Measurements from ENCODE around the gene DUSP16. TPM values are rescaled to one million over a fixed set of nuclear protein-coding genes. Genes with fewer than 3 reads are reported as not detected.

DUSP16 gene
- polyA plus RNA-seq, 2 donors = 6.3 to 9.2 TPM

DNA sequence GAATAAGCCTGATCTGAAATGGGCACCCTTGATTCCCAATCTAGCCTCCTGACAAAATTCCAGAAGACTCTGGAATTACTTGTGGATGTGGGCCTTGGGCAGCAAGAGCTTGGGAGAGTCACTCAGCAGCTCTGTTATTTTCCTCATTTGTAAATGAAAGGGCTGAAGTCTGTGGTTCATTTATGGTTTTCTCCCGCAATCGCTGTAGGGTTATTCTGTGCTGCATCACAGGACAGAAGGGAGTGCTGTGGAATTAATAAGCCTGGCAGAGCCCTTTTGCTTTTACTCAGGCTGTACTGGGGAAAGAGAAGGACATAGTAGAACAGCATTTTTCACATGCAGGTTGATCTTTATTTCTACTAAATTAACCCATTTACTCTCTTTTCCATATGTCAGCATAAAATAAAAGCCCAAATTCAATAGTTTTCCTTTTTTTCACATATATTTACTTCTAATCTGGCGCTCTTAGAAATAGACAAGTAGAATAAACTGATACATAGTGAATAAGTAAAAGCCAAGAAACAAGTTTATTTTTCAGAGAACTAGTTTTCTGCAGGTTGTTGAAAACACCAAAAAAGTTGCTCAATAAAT lies 49.2 kb downstream of the DUSP16 start:
- WGBS, 2 donors = 83 to 94% methylated on average over 3 of the region's 3 CpGs
- no peak overlapping the region for H3K4me3 ChIP-seq (ENCODE audit: low read depth in 1 of 2, low read length in 2 of 2)

DNA sequence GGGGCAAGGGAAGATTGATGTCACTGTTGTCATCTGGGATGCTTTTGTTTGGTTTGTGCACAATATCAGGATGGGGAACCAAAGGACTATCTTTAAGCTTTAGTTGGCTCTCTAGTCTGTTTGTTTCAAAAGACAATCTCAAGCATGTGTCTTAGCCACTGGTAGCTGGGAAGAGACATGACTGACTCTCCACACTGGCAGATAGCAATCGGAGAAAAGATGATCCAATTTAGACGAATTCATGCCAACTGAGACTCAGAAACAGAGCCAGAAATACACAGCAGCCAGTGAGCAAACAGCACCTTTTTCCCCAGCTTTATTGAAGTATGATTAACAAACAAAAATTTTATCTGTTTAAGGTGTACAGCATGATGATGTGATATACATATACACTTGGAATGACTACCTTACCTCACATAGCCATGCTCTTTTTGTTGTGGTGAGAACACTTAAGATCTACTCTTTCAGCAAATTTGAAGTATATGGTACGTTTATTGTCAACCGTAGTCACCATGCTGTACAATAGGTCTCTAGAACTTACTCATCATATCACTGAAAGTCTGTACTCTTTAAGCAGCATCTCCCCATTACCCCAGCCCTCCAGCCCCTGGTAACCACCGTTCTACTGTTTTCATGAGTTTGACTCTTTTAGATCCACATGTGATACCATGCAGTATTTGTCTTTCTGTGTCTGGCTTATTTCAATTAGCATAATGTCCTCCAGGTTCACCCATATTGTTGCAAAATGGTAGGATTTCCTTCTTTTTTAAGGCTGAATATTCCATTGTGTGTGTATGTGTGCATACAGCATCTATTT lies 50.6 kb downstream of the DUSP16 start:
- Histone ChIP-seq H3K36me3 (ENCODE audit: control insufficient read depth in 2 of 2, insufficient read depth in 2 of 2, low read length in 1 of 2) (no peaks in the 10 kb centered on the region), H3K27ac (ENCODE audit: low read depth in 2 of 2, low read length in 1 of 2) (no peak overlapping the region), H3K9me3 (ENCODE audit: control insufficient read depth in 2 of 2, insufficient read depth in 1 of 2, low read depth in 1 of 2, low read length in 1 of 2) (no peaks in the 10 kb centered on the region), H3K4me3 (ENCODE audit: low read depth in 1 of 2, low read length in 2 of 2) (no peak overlapping the region), H3K4me1 (ENCODE audit: control insufficient read depth in 2 of 2, insufficient read depth in 2 of 2, low read length in 1 of 2) (no peaks in the 10 kb centered on the region), H3K27me3 (ENCODE audit: control insufficient read depth in 1 of 2, insufficient read depth in 2 of 2, low read length in 2 of 2) (no peaks in the 10 kb centered on the region)
- WGBS, 2 donors = 75 to 78% methylated on average over 5 of the region's 5 CpGs

More for the DNA sequence above, 49.2 kb downstream of the DUSP16 start:
- Histone ChIP-seq H3K27ac (ENCODE audit: low read depth in 2 of 2, low read length in 1 of 2) (no peak overlapping the region), H3K4me1 (ENCODE audit: control insufficient read depth in 2 of 2, insufficient read depth in 2 of 2, low read length in 1 of 2) (no peaks in the 10 kb centered on the region), H3K27me3 (ENCODE audit: control insufficient read depth in 1 of 2, insufficient read depth in 2 of 2, low read length in 2 of 2) (no peaks in the 10 kb centered on the region), H3K36me3 (ENCODE audit: control insufficient read depth in 2 of 2, insufficient read depth in 2 of 2, low read length in 1 of 2) (peaks cover 0 to 3% of the 10 kb centered on the region in 2 donors), H3K9me3 (ENCODE audit: control insufficient read depth in 2 of 2, insufficient read depth in 1 of 2, low read depth in 1 of 2, low read length in 1 of 2) (no peaks in the 10 kb centered on the region)

DNA sequence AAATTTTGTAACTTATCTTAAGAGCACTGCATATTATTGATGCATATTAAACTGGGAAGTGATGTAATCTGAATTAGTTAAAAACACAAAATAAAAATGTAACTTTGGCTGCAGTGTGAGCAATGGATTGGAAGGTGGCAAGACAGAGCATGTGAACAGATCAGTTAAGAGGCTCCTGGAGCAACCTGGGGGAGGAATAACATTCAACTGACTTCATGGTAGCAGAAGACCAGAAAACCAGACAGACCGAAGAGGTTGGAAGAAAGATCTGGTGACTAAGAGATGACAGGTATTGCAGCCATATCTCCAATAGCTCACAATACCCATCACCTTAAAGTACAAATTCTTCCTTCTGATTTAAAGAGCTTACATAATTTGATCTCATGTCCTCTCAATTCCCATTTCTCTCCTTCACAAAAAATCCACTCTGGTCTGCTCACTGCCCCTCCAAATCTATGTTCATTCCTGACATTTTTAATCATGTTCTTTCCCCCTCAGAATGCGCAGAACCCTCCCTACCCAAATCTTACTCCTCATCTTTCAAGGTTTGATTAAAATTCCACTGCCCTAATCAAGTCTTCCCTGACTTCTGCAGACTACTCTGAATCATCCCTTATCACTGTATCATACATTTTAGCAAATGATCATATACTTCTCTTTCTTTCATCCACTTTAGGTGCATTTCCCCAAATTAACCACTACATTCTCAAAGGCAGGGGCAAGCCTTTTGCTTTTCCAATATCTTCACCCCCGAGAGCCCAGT lies 51.5 kb downstream of the DUSP16 start:
- H3K4me1 ChIP-seq (ENCODE audit: control insufficient read depth in 2 of 2, insufficient read depth in 2 of 2, low read length in 1 of 2) = no peaks in the 10 kb centered on the region
- H3K4me3 ChIP-seq (ENCODE audit: low read depth in 1 of 2, low read length in 2 of 2) = no peak overlapping the region
- H3K27ac ChIP-seq (ENCODE audit: low read depth in 2 of 2, low read length in 1 of 2) = no peak overlapping the region
- H3K9me3 ChIP-seq (ENCODE audit: control insufficient read depth in 2 of 2, insufficient read depth in 1 of 2, low read depth in 1 of 2, low read length in 1 of 2) = no peaks in the 10 kb centered on the region
- H3K27me3 ChIP-seq (ENCODE audit: control insufficient read depth in 1 of 2, insufficient read depth in 2 of 2, low read length in 2 of 2) = no peaks in the 10 kb centered on the region
- no peaks in the 10 kb centered on the region for H3K36me3 ChIP-seq (ENCODE audit: control insufficient read depth in 2 of 2, insufficient read depth in 2 of 2, low read length in 1 of 2)
- WGBS, 2 donors = 64 to 79% methylated on average over 3 of the region's 3 CpGs

DNA sequence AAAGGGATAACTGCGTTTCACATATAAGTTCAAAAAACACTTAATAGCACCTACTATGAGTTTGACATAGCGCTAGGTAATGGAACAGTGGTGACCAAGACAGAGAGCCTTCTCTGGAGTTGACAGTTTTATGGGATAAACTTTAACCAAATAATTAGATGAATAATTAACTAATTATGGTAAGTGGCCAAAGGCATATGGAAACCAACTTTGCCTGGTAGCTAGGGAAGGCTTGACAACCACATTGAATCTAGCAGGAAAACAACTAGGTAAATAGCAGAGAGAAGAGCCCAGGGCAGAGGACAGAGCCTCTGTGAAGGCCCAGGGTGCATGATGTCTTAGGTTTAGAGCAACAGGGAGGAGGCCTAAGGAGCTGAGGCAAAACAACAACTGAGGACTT lies 52.1 kb downstream of the DUSP16 start:
- Histone ChIP-seq H3K9me3 (ENCODE audit: control insufficient read depth in 2 of 2, insufficient read depth in 1 of 2, low read depth in 1 of 2, low read length in 1 of 2) (no peaks in the 10 kb centered on the region), H3K27ac (ENCODE audit: low read depth in 2 of 2, low read length in 1 of 2) (no peak overlapping the region), H3K36me3 (ENCODE audit: control insufficient read depth in 2 of 2, insufficient read depth in 2 of 2, low read length in 1 of 2) (no peaks in the 10 kb centered on the region), H3K4me1 (ENCODE audit: control insufficient read depth in 2 of 2, insufficient read depth in 2 of 2, low read length in 1 of 2) (no peaks in the 10 kb centered on the region), H3K4me3 (ENCODE audit: low read depth in 1 of 2, low read length in 2 of 2) (no peak overlapping the region), H3K27me3 (ENCODE audit: control insufficient read depth in 1 of 2, insufficient read depth in 2 of 2, low read length in 2 of 2) (no peaks in the 10 kb centered on the region)
- WGBS, 2 donors = 95 to 96% methylated on average over 2 of the region's 2 CpGs

DNA sequence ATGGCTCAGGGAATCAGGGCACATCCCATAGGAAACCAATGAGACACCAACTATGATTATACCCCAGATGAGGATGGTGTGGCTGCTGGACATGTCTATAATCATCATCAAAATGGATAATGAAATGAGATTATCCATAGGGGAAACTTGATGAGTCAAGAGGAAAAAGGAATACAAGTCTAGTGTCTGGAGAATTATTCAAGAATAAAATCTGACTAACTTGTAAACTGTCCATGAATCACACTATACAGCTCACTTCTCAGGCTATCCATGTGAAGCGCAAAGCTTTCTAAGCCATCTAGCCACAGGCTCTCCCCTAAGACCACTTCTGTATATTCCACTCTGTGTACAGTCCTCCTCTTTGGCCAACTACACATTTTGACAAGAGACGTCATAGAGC lies 52.5 kb downstream of the DUSP16 start:
- Histone ChIP-seq H3K27me3 (ENCODE audit: control insufficient read depth in 1 of 2, insufficient read depth in 2 of 2, low read length in 2 of 2) (no peaks in the 10 kb centered on the region), H3K4me3 (ENCODE audit: low read depth in 1 of 2, low read length in 2 of 2) (no peak overlapping the region), H3K36me3 (ENCODE audit: control insufficient read depth in 2 of 2, insufficient read depth in 2 of 2, low read length in 1 of 2) (no peaks in the 10 kb centered on the region), H3K9me3 (ENCODE audit: control insufficient read depth in 2 of 2, insufficient read depth in 1 of 2, low read depth in 1 of 2, low read length in 1 of 2) (no peaks in the 10 kb centered on the region), H3K27ac (ENCODE audit: low read depth in 2 of 2, low read length in 1 of 2) (no peak overlapping the region), H3K4me1 (ENCODE audit: control insufficient read depth in 2 of 2, insufficient read depth in 2 of 2, low read length in 1 of 2) (no peaks in the 10 kb centered on the region)
- 81 to 90% methylated on average over 2 of the region's 2 CpGs for WGBS, 2 donors

DNA sequence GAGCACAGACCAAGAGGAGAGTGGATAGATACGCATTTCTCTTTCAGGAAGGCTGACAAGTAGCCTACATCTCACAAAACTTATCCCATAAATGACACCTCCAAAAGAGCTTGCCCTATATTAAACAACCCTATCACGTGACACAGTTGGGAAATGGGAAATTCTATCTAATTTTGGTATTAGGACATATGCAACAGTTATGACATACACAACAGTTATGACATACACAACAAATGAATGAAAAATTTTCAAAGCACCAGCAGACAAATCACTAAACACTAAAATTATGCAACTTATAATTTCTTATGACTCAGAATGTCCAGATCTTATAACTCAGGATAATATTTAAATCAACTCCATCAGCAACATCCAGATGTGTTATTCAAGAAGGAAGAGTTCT lies 54.1 kb downstream of the DUSP16 start:
- no peaks in the 10 kb centered on the region for H3K4me1 ChIP-seq (ENCODE audit: control insufficient read depth in 2 of 2, insufficient read depth in 2 of 2, low read length in 1 of 2)
- 91 to 93% methylated on average over 2 of the region's 2 CpGs for WGBS, 2 donors
- no peaks in the 10 kb centered on the region for H3K36me3 ChIP-seq (ENCODE audit: control insufficient read depth in 2 of 2, insufficient read depth in 2 of 2, low read length in 1 of 2)
- no peaks in the 10 kb centered on the region for H3K27me3 ChIP-seq (ENCODE audit: control insufficient read depth in 1 of 2, insufficient read depth in 2 of 2, low read length in 2 of 2)
- H3K4me3 ChIP-seq (ENCODE audit: low read depth in 1 of 2, low read length in 2 of 2) = no peak overlapping the region
- no peak overlapping the region for H3K27ac ChIP-seq (ENCODE audit: low read depth in 2 of 2, low read length in 1 of 2)
- H3K9me3 ChIP-seq (ENCODE audit: control insufficient read depth in 2 of 2, insufficient read depth in 1 of 2, low read depth in 1 of 2, low read length in 1 of 2) = no peaks in the 10 kb centered on the region

DNA sequence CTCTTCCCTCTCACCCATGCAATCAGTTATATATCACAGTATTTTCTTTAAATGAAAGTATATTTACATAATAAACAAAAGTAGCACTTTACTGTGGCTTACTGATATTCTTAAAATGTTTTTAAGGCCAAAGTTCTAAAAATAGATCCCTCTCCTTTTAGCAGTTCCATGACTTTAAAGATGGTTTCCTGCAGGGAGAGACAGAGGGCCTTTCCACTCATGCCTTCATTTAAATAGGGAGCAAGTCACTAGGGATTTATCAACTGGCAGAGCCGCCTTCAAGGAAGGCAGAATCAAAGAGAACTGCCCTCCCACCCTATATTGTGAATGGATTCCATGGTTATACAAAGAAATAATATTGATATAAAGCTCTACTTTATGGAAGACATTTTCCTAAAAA lies 55.5 kb downstream of the DUSP16 start:
- Histone ChIP-seq H3K4me3 (ENCODE audit: low read depth in 1 of 2, low read length in 2 of 2) (no peak overlapping the region), H3K36me3 (ENCODE audit: control insufficient read depth in 2 of 2, insufficient read depth in 2 of 2, low read length in 1 of 2) (no peaks in the 10 kb centered on the region), H3K27me3 (ENCODE audit: control insufficient read depth in 1 of 2, insufficient read depth in 2 of 2, low read length in 2 of 2) (no peaks in the 10 kb centered on the region), H3K9me3 (ENCODE audit: control insufficient read depth in 2 of 2, insufficient read depth in 1 of 2, low read depth in 1 of 2, low read length in 1 of 2) (no peaks in the 10 kb centered on the region), H3K4me1 (ENCODE audit: control insufficient read depth in 2 of 2, insufficient read depth in 2 of 2, low read length in 1 of 2) (no peaks in the 10 kb centered on the region), H3K27ac (ENCODE audit: low read depth in 2 of 2, low read length in 1 of 2) (no peak overlapping the region)
- WGBS, 2 donors = 84 to 91% methylated on average over 1 of the region's 1 CpG

DNA sequence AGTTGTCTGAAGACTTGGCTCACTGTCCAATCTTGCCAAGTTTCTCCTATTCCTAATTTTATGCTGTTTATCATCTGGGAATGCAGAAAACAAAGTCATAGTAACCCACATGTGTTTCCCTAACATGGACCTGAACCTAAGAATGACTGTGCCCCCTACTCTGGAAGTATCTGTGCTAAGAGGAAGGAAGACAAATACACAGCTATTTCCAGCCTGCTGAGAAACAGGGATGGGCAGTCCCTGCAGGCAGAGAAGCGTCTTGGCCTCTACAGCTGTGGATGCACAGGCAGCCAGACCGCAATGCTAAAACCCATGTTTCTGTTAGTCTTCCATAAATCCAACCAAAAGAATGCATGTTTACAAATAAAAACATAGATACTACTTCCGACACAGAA lies 56.2 kb downstream of the DUSP16 start:
- peak overlapping the region in 1 of 2 donors; percentile 70 for H3K27ac ChIP-seq (ENCODE audit: low read depth in 2 of 2, low read length in 1 of 2)
- WGBS, 2 donors = 74 to 75% methylated on average over 3 of the region's 3 CpGs
- H3K4me1 ChIP-seq (ENCODE audit: control insufficient read depth in 2 of 2, insufficient read depth in 2 of 2, low read length in 1 of 2) = no peaks in the 10 kb centered on the region
- no peaks in the 10 kb centered on the region for H3K36me3 ChIP-seq (ENCODE audit: control insufficient read depth in 2 of 2, insufficient read depth in 2 of 2, low read length in 1 of 2)
- no peak overlapping the region for H3K4me3 ChIP-seq (ENCODE audit: low read depth in 1 of 2, low read length in 2 of 2)
- H3K9me3 ChIP-seq (ENCODE audit: control insufficient read depth in 2 of 2, insufficient read depth in 1 of 2, low read depth in 1 of 2, low read length in 1 of 2) = no peaks in the 10 kb centered on the region
- no peaks in the 10 kb centered on the region for H3K27me3 ChIP-seq (ENCODE audit: control insufficient read depth in 1 of 2, insufficient read depth in 2 of 2, low read length in 2 of 2)

DNA sequence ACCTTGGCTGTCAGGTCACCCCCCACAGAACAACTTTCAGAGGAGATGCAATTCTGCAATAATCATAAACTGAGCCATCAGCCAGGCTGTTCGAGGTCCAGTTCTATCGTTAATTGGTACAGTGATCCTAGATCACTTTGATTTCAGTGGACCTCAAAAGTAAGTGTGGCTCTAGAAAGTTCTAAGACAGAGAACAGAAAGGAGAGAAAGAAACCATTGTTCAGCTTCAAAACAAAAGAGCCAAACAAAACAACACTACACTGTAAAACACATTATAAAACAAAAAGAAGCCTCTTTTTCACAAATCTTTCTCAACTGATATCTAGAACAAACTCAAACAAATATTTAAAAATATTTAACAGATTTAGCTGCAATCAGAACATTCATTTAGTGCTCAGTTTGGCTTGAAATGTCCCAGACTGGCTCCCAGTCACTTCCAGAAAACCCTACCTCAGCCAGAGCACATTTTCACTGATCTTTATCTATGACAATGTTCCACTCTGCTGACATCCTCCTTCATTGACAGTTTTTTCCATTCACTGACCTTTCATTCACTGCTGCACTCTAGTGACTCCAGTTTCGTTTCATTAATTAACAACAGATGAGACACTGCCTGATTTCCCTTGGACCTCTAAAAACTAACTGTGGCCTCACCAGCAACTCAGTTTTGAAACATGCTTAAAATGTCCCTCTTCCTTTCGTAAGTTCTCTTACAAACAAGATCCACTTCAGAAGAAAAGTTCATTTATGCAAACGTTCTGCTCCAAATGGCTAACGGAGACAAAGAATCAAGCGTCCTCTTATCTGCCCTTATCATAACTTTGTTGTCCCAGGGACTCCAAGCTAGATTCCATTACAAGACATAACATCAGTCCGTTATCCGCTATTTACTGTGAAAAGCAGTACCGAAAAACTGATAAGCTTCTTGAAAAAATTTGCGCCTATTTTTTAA lies 56.8 kb downstream of the DUSP16 start:
- Histone ChIP-seq H3K27me3 (ENCODE audit: control insufficient read depth in 1 of 2, insufficient read depth in 2 of 2, low read length in 2 of 2) (no peaks in the 10 kb centered on the region), H3K27ac (ENCODE audit: low read depth in 2 of 2, low read length in 1 of 2) (peak overlapping the region in 1 of 2 donors; percentile 70), H3K4me1 (ENCODE audit: control insufficient read depth in 2 of 2, insufficient read depth in 2 of 2, low read length in 1 of 2) (no peaks in the 10 kb centered on the region), H3K9me3 (ENCODE audit: control insufficient read depth in 2 of 2, insufficient read depth in 1 of 2, low read depth in 1 of 2, low read length in 1 of 2) (no peaks in the 10 kb centered on the region), H3K36me3 (ENCODE audit: control insufficient read depth in 2 of 2, insufficient read depth in 2 of 2, low read length in 1 of 2) (no peaks in the 10 kb centered on the region), H3K4me3 (ENCODE audit: low read depth in 1 of 2, low read length in 2 of 2) (no peak overlapping the region)
- 48 to 60% methylated on average over 11 of the region's 11 CpGs for WGBS, 2 donors
